GM15510 (cell line): ENCODE data around the gene TTC3.

Source experiments
- POLR2A ChIP-seq: IDR thresholded peaks from 3 replicates; pipeline ENCODE4 v1.6.1; 2011; ENCODE audit warnings: borderline replicate concordance; ENCODE audit not compliant: insufficient read length; ENCODE audit errors: extremely low read depth

Gene TTC3

GRCh38 chr21:37231671-37232070, 158.6 kb downstream of the TTC3 start:
- no peak for TF ChIP-seq POLR2A

- no peak for TF ChIP-seq POLR2A
These were observed 159.4 kb downstream of the TTC3 start for GRCh38 chr21:37232274-37233018.

GRCh38 chr21:37233551-37234146, 160.6 kb downstream of the TTC3 start:
- TF ChIP-seq POLR2A, result no peak

- no peak for TF ChIP-seq POLR2A
These were observed 164.3 kb downstream of the TTC3 start for GRCh38 chr21:37237346-37237745.

- no peak for TF ChIP-seq POLR2A
These were observed 164.7 kb downstream of the TTC3 start for GRCh38 chr21:37237764-37238163.

GRCh38 chr21:37240978-37241377, 167.9 kb downstream of the TTC3 start:
- TF ChIP-seq POLR2A, result no peak

GRCh38 chr21:37241426-37241825, 168.4 kb downstream of the TTC3 start:
- TF ChIP-seq POLR2A, result no peak

GRCh38 chr21:37243961-37244360, 170.9 kb downstream of the TTC3 start:
- TF ChIP-seq POLR2A, result no peak

- no peak for TF ChIP-seq POLR2A
These were observed 171.5 kb downstream of the TTC3 start for GRCh38 chr21:37244501-37245095.

GRCh38 chr21:37245151-37245550, 172.1 kb downstream of the TTC3 start:
- no peak for TF ChIP-seq POLR2A

- TF ChIP-seq POLR2A, result no peak
These were observed 175.2 kb downstream of the TTC3 start for GRCh38 chr21:37248298-37248697.

- TF ChIP-seq POLR2A, result no peak
These were observed 176.3 kb downstream of the TTC3 start for GRCh38 chr21:37249112-37249904.

GRCh38 chr21:37251294-37251634, 178.2 kb downstream of the TTC3 start:
- no peak for TF ChIP-seq POLR2A
